ENCODE data around the gene CMPK1.
"Not testable (repeated sequence)": the region's sequence is repeated elsewhere in the genome, so short reads cannot be mapped to it uniquely, and the experiment has no call there.

DNA sequence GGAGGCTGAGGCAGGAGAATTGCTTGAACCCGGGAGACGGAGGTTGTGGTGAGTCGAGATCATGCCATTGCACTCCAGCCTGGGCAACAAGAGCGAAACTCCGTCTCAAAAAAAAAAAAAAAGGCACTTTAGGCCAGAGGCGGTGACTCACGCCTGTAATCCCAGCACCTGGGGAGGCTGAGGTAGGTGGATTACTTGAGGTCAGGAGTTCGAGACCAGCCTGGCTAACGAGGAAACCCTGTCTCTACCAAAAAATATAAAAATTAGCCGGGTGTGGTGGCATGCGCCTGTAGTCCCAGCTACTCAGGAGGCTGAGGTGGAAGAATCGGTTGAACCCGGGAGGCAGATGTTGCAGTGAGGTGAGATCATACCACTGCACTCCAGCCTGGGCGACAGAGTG, 13.6 kb upstream of the CMPK1 start:
- TF ChIP-seq, protein P1, sequence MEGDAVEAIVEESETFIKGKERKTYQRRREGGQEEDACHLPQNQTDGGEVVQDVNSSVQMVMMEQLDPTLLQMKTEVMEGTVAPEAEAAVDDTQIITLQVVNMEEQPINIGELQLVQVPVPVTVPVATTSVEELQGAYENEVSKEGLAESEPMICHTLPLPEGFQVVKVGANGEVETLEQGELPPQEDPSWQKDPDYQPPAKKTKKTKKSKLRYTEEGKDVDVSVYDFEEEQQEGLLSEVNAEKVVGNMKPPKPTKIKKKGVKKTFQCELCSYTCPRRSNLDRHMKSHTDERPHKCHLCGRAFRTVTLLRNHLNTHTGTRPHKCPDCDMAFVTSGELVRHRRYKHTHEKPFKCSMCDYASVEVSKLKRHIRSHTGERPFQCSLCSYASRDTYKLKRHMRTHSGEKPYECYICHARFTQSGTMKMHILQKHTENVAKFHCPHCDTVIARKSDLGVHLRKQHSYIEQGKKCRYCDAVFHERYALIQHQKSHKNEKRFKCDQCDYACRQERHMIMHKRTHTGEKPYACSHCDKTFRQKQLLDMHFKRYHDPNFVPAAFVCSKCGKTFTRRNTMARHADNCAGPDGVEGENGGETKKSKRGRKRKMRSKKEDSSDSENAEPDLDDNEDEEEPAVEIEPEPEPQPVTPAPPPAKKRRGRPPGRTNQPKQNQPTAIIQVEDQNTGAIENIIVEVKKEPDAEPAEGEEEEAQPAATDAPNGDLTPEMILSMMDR (IDR thresholded peaks at IDR 0.05): not testable (repeated sequence)
- TF ChIP-seq POLR2A (IDR thresholded peaks at IDR 0.05): not testable (repeated sequence)

All from ovary (tissue), 3 donors.